Stimulated activated CD4-positive, alpha-beta T cell treated with anti-CD3 and anti-CD28 coated beads, Interleukin-12 subunit alpha, Interleukin-12 subunit beta, amount 100 ng/mL, for 4 hours (primary cell): ENCODE results near the gene TASP1.

Experiments
- DNase-seq: peaks from one replicate; pipeline ENCODE4 v3.0.0-alpha.2; 2020

The TASP1 gene

GRCh38 chr20:13340088-13340487, 298.6 kb downstream of the TASP1 start:
- no peak for DNase-seq
